ENCODE data around the gene KCNB1.
"Not testable (repeated sequence)": the region's sequence is repeated elsewhere in the genome, so short reads cannot be mapped to it uniquely, and the experiment has no call there.

The KCNB1 gene

GRCh38 chr20:49431329-49431728, 51.1 kb downstream of the KCNB1 start:
- DNase-seq = no peak

- DNase-seq = no peak
Measured at GRCh38 chr20:49430320-49430719, 52.1 kb downstream of the KCNB1 start.

DNA sequence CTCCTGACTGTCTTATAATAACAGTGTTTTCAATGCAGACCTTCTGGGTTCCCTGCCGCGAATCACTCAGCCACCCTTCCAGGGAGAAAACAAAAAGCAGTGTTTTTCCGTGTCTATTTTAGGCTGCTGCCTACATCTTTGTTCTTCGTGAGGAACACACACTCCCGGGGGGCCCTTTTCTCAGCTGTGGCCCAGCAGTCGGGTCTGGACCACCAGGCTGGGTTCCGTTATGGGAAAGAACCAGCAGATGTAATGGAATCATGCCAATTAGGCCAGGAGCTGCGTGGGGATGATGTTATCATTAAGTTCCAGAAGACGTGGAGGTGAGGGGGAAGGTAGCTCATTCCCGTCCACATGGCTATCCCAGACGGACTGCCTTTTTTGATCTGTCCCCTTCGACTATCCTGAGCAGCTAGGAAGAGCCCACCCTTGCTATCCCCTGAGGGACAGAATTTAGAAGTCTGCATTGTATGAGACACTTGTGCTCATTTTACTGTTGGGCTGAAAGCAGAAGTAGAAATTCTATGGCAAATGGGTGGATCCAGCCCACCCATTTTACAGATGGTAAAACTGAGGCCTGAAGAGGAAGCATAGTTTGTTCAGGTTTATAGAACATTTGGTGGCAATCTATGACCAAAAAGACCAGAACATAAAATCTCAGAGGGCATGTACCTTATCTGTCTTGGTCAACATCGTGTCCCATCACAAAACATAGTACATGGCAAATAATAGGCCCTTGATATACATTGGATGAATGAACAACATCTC, 54.5 kb downstream of the KCNB1 start:
- DNase-seq = no peak

- DNase-seq = no peak
Measured at GRCh38 chr20:49426873-49427272, 55.6 kb downstream of the KCNB1 start.

GRCh38 chr20:49426395-49426794, 56.1 kb downstream of the KCNB1 start:
- DNase-seq = no peak

- no peak for DNase-seq
Measured at GRCh38 chr20:49424536-49424935, 57.9 kb downstream of the KCNB1 start.

- no peak for DNase-seq
Measured at GRCh38 chr20:49422161-49422560, 60.3 kb downstream of the KCNB1 start.

- no peak for DNase-seq
Measured at GRCh38 chr20:49420811-49421295, 61.6 kb downstream of the KCNB1 start.

DNA sequence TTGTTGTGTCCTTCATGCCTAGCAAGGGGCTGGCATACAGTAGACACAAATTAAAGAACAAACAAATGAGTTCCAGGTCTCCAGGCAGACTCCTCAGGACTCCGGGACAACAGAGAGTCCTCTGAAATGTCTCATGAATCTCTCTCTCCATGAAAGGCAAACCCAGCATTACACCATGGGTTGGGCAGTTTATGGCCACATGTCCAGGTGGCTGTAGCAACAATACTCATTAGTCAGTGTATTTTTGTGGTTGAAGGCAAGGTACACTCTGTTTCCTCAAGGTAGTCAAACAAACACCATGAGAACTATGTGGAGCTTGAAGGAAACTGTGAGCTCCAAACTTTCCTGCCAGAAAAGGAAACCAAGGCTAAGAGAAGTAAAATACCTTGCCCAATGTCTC, 62.2 kb downstream of the KCNB1 start:
- DNase-seq = no peak

DNA sequence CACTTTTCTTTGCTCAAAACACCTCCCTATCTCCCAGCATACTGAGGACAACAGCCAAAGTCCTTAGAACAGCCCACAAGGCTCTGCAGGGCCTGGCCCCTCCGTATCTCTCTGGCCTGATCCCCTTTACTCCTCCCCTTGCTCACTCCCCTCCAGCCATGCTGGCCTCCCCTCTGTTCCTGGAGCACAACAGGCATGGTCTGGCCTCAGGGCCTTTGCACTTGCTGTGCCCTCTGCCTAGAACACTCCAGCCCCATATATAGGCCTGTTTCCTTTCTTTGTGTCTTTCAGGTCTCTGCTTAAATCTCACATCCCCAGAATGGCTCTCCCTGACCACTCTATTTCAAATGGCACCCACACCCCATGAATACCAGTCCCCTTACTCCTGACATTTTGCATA, 62.7 kb downstream of the KCNB1 start:
- DNase-seq = no peak

DNA sequence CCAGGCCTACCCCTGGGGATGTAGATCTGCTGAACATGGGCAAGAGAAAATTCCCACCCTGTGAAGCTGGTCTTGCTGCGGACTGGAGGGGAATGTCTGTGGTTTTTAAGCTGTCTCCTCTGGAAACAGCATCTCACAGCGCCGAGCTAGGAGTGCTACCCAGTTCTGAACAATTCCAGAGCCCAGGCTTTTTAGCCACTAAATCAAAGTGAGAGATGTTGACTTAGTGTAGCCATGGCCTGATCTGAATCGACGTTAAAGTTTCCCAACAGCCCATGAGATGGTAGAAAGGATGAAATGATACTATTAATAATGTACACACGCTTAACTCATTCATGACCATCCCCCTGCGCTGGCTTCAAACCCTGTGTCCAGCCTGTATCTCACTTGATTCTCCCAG, 63.7 kb downstream of the KCNB1 start:
- DNase-seq = no peak

DNA sequence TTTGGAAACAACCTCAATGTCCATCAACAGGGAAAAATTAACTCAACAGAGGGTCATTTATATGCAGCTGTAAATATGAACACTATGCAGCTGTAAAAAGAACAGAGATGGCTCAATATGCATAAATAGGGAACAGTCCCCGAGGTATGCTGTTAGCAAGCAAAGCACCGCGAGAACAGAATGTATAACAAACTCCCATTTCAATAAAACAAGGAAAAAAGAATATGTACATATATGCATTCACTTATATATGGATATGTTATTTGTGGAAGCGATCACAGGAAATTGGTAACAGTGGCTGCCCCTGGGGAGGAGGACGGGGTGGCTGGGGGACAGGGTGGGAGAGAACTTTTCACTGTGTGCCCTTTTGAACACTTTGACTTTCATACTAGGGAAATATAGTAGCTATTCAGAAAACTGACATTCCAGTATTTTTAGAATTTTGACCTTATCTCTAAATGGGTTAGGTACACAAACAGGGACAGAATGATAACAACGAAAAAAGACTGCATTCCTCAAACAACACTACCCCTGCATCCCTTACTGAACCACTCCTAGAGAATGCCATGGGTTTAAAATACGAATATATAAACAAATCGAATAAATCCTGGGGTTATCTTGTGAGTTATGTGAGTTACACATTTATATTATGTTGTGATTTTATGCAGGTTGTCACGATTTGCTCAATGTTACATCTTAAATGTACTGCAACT, 64.5 kb downstream of the KCNB1 start:
- DNase-seq = no peak

- no peak for DNase-seq
Measured at GRCh38 chr20:49415668-49416044, 66.8 kb downstream of the KCNB1 start.

GRCh38 chr20:49415005-49415667, 67.3 kb downstream of the KCNB1 start:
- DNase-seq = no peak

DNA sequence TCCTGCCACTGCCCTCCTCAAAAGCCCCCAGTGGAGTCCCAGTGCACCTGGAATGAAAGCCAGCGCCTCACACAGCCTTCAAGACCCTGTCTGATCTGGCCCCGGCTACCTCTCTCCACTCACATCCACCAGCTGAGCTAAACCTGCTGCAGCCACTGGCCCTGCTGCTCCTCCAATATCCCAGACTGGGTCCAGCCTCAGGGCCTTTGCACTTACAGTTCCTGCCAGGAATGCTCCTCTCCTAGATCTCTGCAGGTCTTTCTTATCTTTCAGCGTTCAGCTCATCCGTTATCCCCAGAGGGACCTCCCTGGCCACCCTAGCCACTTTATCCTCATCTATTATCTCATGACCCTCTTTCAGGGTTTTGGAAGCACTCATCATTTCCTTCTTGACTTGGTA, 68.8 kb downstream of the KCNB1 start:
- no peak for DNase-seq

- DNase-seq = no peak
Measured at GRCh38 chr20:49412953-49413352, 69.5 kb downstream of the KCNB1 start.

DNA sequence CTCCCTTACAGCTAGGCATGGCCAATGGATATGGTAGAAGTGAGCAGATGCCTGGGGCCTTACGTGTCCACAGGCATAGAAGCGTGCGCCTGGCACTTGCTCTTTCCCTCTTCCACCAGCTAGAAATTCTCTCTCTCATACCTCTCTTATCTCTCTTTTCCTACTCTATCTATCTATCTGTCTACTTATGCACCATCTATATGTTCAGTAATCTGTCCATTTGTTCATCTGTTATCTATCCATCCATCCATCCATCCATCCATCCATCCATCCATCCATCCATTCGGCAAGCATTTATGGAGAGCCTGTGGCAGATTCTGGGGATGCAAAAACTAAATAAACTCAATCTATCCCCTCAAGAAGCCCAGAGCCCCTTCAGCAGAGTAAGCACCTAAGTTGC, 70.2 kb downstream of the KCNB1 start:
- DNase-seq = no peak

DNA sequence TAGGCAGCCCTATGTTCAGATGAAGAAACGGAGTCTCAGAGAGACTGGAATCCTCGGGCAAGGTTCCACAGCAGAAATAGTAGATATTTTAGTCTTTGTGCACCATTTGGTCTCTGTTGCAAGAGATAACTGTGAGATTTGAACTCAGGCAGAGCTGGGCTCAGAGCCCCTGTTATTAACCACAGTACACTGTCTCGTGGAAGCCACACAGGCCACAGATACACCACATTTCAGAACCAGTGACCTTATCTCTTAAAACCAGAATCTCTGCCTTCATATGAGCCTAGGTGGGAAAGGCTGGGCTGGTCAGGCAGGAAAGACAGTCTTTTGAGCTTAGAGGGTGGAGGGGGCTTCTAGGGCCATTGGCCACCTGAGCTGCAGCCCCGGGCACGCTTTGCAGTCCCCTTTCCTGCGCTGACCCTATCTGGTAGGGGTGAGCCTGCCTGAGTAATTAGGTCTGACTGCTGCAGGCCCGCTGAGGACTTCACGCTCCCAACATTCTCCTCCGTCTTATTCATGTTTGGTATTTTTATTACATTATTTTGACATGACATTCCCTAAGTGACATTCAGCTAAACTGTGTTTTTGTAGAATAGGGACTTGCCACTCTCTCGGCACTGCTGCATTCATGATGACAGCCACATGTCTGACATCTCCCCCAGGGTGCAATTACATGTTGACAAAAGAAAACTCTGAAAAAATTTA, 71.1 kb downstream of the KCNB1 start:
- no peak for DNase-seq

- DNase-seq = not testable (repeated sequence)
Measured at GRCh38 chr20:49409975-49410621, 72.4 kb downstream of the KCNB1 start.

DNA sequence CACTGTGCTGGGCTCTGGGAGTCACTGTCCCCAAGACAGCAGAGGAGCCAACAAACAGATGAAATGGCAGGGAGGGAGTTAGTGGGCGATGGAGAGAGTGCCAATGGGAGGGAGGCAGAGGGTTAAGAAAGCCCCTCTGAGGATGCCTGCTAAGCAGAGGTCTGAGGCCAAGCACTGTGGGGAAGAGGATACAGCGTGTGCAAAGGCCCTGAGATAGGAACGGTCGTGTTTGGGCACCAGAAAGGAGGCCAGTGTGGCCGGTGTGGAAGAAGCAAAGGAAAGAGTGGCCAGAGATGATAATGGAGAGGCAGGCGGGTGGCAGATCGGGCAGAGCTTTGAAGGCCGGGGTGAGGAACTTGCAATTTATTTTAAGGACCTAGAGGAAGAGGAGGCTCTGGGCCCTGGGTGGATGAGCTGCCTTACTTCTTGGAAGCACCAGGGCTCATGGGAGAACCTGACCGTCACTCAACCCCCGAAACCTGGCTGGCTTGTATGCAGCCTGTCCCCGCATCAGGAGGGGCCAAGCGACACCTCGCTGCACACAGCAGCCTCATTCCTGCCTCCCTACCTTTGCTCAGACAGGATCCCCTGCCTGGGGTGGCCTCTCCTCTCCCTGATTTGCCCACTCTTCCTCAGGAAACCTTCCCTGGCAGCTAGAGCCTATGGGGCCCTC, 73.0 kb downstream of the KCNB1 start:
- no peak for DNase-seq

GRCh38 chr20:49408509-49409104, 73.9 kb downstream of the KCNB1 start:
- DNase-seq = no peak

GRCh38 chr20:49406666-49407065, 75.8 kb downstream of the KCNB1 start:
- DNase-seq = no peak
